ENCODE measurements around the gene MRPL58. TPM values are rescaled to one million over a fixed set of nuclear protein-coding genes. Genes with fewer than 3 reads are reported as not detected.
"Not testable (repeated sequence)": the region's sequence is repeated elsewhere in the genome, so short reads cannot be mapped to it uniquely, and the experiment has no call there.

MRPL58 gene
- total RNA-seq, 2 donors from 2014 or later, result 16.9 TPM; not detected in 1

DNA sequence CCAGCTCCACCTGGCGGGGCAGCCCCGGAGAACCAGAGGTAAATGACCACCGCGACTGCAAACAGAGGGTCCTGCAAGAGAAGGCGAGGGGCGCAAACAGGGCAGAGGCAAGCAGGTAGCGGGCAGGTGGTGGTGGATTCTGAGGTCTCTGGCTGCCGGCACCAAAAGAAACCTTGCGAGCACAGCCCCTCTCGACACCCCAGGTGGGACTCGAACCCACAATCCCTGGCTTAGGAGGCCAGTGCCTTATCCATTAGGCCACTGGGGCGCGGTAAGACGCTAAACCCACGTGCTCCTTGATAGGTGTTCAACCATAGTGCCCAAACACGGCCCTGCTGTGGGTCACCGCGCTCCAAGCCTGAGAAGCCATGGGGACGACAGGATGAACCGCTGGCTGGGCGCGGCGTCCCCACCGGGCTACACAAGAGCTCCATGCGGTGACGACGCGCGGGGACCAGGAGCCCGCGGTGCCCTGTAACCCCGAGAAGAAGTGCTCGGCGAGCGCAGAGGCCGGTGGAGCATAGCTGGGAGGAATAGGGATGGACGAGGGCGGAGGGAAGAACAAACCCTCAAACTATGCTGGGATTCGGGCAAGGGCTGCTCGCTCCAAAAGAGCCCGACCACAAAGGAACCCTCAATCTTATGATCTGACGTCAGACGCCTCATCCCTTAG is 21.9 kb downstream of the MRPL58 start:
- H3K4me1 ChIP-seq, result peaks cover 32% of the 10 kb centered on the region
- peak overlapping the region; percentile 24 to 30 for H3K4me3 ChIP-seq
- ATAC-seq (peak; percentile 75), DNase-seq (peak; percentile 90 to 93 (median 92))
- TF ChIP-seq, protein P1, sequence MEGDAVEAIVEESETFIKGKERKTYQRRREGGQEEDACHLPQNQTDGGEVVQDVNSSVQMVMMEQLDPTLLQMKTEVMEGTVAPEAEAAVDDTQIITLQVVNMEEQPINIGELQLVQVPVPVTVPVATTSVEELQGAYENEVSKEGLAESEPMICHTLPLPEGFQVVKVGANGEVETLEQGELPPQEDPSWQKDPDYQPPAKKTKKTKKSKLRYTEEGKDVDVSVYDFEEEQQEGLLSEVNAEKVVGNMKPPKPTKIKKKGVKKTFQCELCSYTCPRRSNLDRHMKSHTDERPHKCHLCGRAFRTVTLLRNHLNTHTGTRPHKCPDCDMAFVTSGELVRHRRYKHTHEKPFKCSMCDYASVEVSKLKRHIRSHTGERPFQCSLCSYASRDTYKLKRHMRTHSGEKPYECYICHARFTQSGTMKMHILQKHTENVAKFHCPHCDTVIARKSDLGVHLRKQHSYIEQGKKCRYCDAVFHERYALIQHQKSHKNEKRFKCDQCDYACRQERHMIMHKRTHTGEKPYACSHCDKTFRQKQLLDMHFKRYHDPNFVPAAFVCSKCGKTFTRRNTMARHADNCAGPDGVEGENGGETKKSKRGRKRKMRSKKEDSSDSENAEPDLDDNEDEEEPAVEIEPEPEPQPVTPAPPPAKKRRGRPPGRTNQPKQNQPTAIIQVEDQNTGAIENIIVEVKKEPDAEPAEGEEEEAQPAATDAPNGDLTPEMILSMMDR (IDR thresholded peaks at IDR 0.05), result peak in 4 of 7 experiments; percentile 12 to 33 (median 21)
- peak in 1 of 3 donors; percentile 22 for TF ChIP-seq POLR2A (IDR thresholded peaks at IDR 0.05)
- H3K27ac ChIP-seq, result peak overlapping the region; percentile 81 to 88 (median 87)
- 1 to 2% methylated on average over 26 to 40 of the region's 43 CpGs for WGBS, 2 donors
- no peaks in the 10 kb centered on the region for H3K27me3 ChIP-seq
- H3K9me3 ChIP-seq, result no peaks in the 10 kb centered on the region
- H3K36me3 ChIP-seq (replicated peaks in 1 of 2; ENCODE audit: insufficient read depth in 1 of 2, low read depth in 2 of 2), result peaks cover 2 to 7% of the 10 kb centered on the region in 2 donors
- intact Hi-C loops (cut with DNase I), result no loop called here

DNA sequence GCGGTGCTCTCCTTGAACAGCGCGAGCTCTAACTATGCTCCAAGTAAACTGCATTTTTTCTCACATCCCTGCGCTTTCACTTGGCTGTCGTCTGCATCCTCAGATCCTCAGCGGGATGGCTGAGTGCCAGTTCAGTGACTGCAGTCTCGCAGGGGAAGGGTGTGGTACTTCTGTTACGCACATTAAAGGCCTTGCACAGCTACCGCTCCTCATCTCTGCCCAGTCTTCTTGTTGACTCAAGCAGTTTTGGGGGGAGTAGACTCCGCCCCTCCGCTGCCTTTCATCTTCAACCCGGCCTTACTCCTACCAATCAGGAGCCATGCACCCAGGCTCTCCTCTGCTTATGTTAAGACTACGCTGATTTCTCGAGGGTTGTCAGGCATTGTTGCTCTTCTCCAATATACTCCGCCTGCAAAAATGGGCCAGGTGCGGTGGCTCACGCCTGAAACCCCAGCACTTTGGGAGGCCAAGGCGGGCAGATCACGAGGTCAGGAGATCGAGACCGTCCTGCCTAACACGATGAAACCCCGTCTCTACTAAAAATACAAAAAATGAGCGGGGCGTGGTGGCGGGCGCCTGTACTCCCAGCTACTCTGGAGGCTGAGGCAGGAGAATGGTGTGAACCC is 24.3 kb downstream of the MRPL58 start:
- peak; percentile 49 to 78 (median 60) for DNase-seq
- no peaks in the 10 kb centered on the region for H3K9me3 ChIP-seq
- H3K4me1 ChIP-seq, result peaks cover 32% of the 10 kb centered on the region
- WGBS, 2 donors, result 78 to 88% methylated on average over 27 of the region's 27 CpGs
- H3K27me3 ChIP-seq, result no peaks in the 10 kb centered on the region
- no peak for TF ChIP-seq POLR2A (IDR thresholded peaks at IDR 0.05)
- TF ChIP-seq, protein P1 (IDR thresholded peaks at IDR 0.05), result no peak
- peak overlapping the region in 2 of 4 donors; percentile 87 for H3K27ac ChIP-seq
- intact Hi-C loops (cut with DNase I), result no loop called here
- no peak for ATAC-seq
- no peak overlapping the region for H3K4me3 ChIP-seq
- H3K36me3 ChIP-seq (replicated peaks in 1 of 2; ENCODE audit: insufficient read depth in 1 of 2, low read depth in 2 of 2), result peaks cover 8 to 14% of the 10 kb centered on the region in 2 donors

DNA sequence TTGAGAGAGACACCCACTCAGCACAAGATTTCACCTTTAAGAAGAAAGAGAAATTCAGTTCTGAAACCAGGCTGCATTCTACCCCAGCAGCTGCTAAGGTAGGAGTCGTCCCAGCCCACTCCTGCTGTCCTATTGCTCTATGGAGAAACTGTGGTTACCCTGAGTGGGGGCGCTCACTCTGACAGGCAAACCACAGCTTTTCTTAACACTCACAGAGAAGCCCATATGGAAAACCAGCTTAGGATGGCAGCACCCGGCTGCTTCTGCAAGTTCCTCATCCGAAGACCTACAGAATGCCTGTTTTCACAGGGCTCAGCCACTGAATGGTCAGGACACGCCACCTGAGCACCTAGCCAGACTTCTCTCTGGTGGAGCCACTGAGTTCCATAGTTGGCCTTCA is 26.8 kb downstream of the MRPL58 start:
- ATAC-seq (no peak), DNase-seq (no peak)
- 80 to 85% methylated on average over 5 of the region's 5 CpGs for WGBS, 2 donors
- Histone ChIP-seq H3K36me3 (replicated peaks in 1 of 2; ENCODE audit: insufficient read depth in 1 of 2, low read depth in 2 of 2) (peaks cover 8 to 16% of the 10 kb centered on the region in 2 donors), H3K27ac (no peak overlapping the region), H3K4me3 (no peak overlapping the region), H3K4me1 (peaks cover 18% of the 10 kb centered on the region), H3K27me3 (no peaks in the 10 kb centered on the region), H3K9me3 (no peaks in the 10 kb centered on the region)
- TF ChIP-seq POLR2A (IDR thresholded peaks at IDR 0.05), result no peak
- TF ChIP-seq, protein P1 (IDR thresholded peaks at IDR 0.05), result no peak
- intact Hi-C loops (cut with DNase I), result no loop called here

DNA sequence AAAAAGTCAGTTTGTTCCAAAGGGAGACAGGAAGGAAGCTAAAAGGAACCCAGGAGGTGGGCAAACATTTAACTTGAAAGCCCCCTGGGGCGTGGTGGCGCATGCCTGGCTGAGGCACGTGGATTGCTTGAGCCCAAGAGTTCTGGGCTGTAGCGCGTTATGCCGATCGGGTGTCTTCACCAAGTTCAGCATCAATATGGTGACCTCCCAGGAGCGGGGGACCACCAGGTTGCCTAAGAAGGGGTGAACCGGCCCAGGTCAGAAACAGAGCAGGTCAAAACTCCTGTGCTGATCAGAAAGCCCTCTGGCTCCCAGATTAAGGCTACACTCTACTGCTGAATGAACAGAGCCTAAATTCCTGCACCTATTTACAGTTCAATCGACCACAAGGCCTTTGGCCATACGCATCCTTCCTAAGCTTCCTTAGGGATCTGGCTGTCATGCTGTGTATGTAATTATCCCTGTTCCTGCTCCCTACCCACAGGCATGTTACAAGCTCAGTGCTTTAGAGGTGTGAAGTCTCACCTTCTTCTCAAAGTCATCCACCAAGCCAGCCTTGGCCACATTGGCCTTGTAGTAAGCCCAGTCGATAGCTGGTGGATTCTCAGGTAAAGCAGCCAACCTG is 29.3 kb downstream of the MRPL58 start:
- Histone ChIP-seq H3K27me3 (no peaks in the 10 kb centered on the region), H3K4me3 (no peak overlapping the region), H3K9me3 (no peaks in the 10 kb centered on the region), H3K27ac (no peak overlapping the region), H3K4me1 (peaks cover 6% of the 10 kb centered on the region), H3K36me3 (replicated peaks in 1 of 2; ENCODE audit: insufficient read depth in 1 of 2, low read depth in 2 of 2) (peaks cover 8 to 16% of the 10 kb centered on the region in 2 donors)
- 85 to 91% methylated on average over 11 to 12 of the region's 12 CpGs for WGBS, 2 donors
- TF ChIP-seq POLR2A (IDR thresholded peaks at IDR 0.05), result no peak
- TF ChIP-seq, protein P1 (IDR thresholded peaks at IDR 0.05), result no peak
- ATAC-seq (no peak), DNase-seq (no peak)
- intact Hi-C loops (cut with DNase I), result no loop called here

DNA sequence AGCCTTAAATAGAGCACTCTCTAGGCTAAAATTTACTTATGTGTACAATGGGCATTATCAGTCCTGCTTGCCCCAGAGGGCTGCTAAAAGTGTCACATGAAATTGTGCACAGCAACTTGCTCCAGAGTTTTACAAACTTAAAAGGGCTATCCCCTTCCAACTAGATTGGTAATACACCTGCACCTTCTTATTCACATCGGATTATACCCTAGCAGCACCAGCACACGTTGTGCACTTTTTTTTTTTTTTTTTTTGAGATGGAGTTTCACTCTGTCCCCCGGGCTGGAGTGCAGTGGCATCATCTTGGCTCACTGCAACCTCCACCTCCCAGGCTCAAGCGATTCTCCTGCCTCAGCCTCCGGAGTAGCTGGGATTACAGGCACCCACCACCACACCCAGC is 31.3 kb downstream of the MRPL58 start:
- Histone ChIP-seq H3K36me3 (replicated peaks in 1 of 2; ENCODE audit: insufficient read depth in 1 of 2, low read depth in 2 of 2) (peaks cover 7 to 16% of the 10 kb centered on the region in 2 donors), H3K4me1 (peaks cover 20% of the 10 kb centered on the region)
- H3K9me3 ChIP-seq; H3K4me3 ChIP-seq; intact Hi-C loops (cut with DNase I); DNase-seq; H3K27ac ChIP-seq; ATAC-seq; H3K27me3 ChIP-seq: not testable (repeated sequence)
- 78 to 79% methylated on average over 5 of the region's 5 CpGs for WGBS, 2 donors

Measured in body of pancreas (tissue), 4 donors.